HL-60/S4 treated with phorbol 12-myristate 13-acetate at 8.2 ng/mL for 4 days and 3 days (cell line): ENCODE data around the gene FSTL5.
"Not testable (repeated sequence)": the region's sequence is repeated elsewhere in the genome, so short reads cannot be mapped to it uniquely, and the experiment has no call there.

Experiments
- in situ Hi-C: fragments of 300-500 bp; cut with MboI; formaldehyde crosslinking; loops from 2 replicates; pipeline ENCODE4 v1.15.0; 2022; ENCODE audit warnings: low sequenced_read_pairs

FSTL5 gene

DNA sequence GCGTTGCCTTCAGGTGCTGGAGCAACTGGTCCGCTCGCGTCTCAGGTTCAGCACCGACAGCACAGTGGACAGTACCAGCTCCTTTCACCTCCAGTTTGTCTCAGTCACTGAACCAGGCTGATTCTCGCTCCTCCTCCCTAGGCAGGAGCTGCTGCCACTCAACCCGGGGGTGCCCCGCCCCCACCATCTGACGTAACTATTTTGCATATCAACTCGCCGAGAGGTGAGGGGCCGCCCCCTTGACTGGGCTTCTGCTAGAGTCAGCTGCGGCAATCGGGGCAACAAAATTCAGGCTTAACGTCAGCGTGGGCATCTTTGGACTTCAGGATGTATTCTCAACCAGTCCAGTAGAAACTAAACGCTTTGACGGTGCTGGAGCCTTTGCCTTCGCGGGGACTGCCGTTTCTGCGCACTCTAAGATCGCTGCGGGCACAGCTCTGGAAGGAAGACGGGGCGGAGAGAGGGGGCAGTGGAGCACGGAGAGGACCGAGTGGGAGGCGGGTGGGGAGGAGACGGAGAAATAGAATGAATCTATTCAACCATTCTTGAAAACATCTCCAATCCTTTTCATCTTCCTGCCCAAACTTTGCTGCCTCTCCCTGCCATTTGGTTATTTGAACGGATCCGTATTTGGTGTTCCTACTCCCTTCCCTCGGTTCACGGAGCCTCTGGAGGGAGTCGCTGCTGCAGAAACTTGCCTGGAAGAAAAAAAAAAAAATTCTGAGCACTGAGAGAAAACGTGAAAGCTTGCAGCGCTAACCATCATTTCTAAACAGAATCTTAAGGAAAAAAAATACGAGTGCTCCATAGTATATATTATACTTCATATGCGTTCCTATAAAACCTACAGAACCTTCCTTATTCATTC is at the start of gene FSTL5:
FSTL5 (minus strand) TSS at position 109 of the 868 bp plus-strand sequence. CDS start 52,604 bp downstream, outside the sequence.
- in situ Hi-C loops = no loop called here

DNA sequence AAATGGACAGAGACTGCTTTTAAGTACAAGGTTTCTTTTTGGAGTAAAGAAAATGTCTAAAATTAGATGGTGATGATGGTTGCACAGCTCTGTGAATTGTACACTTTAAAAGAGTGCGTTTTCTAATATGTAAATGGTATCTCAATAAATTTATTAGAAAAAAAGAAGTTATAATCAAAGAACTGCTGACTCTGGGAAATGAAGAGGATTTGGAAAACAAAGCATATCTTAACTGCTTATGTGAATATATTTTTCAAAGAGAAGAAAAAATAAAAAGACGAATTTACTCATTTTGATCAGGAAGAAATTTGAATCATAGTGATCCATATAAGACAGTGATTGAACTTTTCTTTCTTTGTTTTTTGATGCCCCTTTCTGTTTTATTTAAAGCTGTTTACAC is 45.9 kb upstream of the FSTL5 start:
- in situ Hi-C loops = no loop called here

DNA sequence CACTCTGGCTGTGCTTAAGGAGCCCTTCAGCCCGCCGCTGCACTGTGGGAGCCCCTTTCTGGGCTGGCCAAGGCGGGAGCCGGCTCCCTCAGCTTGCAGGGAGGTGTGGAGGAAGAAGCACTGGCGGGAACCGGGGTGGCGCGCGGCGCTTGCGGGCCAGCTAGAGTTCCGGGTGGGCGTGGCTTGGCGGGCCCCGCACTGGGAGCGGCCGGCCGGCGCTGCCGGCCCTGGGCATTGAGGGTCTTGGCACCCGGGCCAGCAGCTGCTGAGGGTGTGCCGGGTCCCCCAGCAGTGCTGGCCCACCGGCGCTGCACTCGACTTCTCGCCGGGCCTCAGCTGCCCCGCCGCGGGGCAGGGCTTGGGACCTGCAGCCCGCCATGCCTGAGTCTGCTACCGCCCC is 39.7 kb upstream of the FSTL5 start:
- in situ Hi-C loops = not testable (repeated sequence)

DNA sequence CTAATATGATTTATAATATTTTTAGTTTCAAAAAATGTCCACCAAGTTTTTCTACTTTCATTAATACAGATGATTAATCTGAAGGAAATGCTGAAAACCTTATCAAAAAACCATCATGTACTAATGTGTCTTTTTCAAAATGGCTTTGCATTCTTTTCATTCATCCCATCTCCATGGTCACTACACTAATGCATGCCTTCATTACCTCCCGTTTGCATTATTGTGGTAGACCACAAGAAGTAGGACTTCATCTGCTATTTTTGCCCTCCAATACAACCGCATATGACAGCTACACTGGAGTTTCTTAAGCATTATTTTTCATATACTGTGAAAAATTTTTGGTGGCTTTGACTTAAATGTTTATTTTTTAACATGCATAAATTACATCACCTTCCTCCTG is 37.9 kb upstream of the FSTL5 start:
- in situ Hi-C loops = no loop called here

DNA sequence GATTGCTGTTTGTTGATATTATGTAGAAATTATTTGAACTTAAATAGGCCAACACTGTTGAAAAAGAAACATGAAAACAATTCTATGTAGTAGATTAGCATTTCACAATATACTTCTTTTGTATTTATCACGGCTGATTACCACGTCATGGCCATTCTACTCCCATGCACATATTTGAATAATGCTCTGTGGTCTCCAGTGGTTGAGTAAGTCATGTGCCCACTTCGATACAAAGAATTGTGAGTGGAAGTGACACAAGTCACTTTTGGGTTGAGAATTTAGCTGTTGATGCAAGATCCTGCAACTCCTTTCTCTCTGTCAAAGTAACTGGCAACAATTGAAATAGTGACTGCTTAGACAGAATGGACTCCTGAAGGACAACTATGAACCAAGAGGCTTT is 6.7 kb upstream of the FSTL5 start:
- in situ Hi-C loops = no loop called here

DNA sequence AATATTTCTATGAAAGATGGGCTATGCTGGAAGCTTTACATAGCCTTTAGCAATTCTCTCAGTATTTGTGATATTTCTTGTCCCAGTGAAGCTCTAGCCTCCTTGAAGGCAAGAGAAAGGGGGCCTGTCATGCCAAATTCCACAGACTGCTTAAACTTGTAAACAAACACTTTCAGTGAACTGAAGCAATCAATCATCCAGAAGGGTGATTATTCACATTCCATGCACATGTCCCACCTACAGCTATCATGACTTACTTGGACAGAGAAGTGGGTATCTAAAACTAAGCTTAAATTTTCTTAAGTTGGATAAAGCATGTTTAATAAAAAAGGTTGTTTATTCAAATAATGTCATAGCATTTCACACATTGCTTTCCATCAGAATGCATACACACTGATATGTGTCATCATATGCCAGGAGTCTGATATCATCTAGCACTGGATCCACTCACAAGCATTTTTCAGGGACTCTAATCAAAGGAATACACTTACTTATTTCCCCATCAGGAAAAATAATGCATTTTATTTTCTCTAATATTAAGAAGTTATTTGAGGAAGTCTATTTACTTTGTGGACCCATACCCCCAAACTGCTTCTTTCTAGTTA is 1.2 kb upstream of the FSTL5 start:
- in situ Hi-C loops = no loop called here

DNA sequence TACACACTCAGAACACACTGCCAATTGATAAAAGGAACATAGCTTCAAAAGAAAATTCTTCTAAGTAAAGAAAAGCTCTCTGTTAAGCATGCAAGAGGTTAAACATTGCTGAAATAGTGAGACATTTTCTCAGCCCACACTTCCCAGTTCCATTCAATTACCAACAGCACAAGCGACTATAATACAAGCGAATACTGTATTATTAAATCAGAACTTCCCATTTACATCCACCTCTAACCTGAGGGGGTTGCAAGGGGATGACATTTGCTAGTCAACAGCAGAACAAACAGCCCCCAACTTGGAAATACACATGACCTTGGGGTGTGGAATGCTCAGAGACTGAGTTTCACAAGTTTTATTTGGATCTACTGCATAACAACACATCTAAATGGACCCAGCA is 1.1 kb downstream of the FSTL5 start:
- in situ Hi-C loops = no loop called here

DNA sequence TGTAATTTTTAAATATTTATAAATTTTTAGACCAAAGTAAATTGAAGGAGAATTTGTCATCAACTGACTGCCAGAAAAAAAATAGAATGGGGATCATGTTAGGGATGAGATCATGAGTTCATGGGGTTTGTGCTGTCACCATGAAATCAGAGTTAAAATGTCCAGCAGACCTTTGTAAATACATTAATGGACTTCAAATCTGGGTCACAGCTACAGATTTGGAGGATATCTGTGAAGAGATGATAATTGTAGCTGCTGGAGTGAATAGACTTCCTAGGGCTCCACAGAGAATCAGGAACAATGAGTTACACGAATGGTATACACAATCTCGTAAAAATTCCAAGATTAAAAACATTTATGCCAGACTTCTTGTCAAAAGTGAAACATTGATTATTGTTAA is 6.6 kb downstream of the FSTL5 start:
- in situ Hi-C loops = no loop called here

DNA sequence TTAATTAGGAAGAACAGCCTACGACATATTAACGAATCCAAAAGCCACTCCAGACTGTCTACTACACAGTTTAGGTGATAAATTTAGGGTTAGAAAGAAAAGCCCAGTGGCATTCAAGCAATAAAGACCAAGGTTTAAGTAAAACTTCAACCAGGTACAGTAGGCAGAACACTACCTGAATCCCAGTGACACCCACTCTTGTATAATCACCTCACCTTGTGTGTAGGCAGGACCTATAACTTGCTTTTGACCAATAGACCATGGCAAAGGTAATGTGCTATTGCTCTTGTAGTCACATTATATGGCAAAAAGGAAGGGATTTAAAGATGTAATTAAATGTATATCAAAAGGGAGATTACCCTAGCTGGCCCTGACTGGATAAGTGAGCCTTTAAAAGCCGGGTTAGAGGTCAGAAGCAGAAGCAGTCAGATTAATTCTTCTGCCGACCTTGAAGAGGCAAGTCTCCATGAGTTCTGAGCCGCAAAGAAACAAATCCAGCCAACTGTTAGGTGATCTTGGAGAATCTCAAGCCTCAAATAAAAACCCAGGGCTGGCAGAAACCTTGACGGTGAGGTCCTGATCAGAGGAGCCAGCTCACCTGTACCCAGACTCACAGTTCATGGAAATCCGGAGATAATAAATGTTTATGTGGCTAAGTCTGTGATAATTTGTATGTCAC is 8.8 kb downstream of the FSTL5 start:
- in situ Hi-C loops = no loop called here

DNA sequence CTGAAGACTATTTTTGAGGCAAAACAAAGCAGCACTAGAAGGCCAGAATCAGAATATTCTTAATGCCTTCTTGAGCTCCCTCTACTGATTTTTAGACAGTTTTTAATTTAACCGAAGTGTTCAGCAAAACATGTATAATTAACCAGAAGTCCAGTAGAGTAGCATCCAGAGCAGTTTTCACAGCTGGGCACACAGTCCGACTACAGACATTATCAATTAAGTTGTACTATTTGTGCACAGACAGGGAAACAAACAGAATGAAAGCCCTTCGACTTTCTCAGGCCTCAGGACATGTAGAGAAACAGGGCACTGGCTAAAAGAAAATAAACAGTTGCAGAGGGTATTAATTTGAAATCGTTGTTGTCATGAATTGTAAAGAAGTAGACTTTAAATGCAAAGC is 11.9 kb downstream of the FSTL5 start:
- in situ Hi-C loops = no loop called here

DNA sequence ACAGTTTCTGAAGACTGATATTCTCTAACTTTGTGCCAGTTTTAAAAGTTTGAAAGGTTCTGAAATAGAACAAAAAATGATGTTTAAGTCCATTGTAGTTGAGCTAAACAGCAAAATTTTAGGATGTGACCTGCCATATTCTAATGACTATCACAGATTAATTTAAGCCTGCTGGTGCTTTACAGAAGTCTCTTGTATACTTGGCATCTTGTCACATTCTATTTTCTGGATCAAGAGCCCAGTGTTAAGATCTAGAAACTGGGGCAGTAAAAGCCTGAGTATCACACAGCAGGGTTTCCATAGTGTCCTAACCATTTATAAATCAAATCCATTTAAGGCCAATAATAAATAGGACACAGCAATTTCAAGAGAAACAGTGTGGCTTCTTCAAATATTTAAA is 12.4 kb downstream of the FSTL5 start:
- in situ Hi-C loops = no loop called here

DNA sequence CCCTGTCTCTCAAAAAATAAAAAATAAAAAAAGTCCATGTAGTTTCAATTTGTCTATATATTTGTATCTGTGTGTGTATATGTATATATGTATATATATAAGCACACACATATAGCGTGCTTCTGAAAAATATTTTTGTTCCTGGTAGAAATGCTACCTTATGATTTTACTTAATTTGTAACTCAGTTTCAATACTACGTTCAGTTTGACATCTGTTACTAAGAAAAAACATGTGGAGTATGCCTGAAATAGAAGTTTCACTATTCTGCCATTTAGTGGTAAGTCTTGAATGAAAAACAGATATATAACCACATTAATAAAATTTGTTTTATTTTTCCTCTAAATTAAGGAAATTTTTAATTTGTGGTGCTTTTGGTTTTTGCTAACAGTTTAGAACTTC is 14.2 kb downstream of the FSTL5 start:
- in situ Hi-C loops = no loop called here

DNA sequence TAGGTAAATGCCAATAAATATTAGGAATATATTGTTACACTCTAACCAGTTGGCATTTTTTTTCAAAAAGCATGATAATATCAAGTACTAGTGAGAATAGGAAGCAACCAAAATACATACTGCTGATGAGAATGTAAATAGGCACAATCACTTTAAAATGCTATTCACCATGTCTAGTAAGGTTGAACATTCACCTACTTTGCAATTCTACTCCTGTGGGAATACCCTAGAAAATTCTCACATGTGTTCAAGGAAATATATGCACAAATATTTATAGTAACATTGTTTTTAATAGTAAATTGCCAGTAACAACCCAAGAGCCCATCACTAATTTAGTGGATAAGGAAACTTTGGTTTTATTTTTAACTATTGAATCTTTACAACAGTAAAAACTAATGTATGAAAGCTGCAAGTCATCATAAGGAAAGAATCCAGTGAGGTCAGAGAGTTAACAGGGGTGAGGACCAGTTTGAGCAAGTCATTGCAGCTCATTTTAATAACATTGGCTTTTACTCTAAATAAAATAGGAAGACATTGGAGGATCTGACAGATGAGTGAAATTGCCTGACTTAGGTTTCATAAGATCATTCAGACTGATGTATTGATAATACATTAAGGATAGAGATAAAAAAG is 23.6 kb downstream of the FSTL5 start:
- in situ Hi-C loops = no loop called here

DNA sequence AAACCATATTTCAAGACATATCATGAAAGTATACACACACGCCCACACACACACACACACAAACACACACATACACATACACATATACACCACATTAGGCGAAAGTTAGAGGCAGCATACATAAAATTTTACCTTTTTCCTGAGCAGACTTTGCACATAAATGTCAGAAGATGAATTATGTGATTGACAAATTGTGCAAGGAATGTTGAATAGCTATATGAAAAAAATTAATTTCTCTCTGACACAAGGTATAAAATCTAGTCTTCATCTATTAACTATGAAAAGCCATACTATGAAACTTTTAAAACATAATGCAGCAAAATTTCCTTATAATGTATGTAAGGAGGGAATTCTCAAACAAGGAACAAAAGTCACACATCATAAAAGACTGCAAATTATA is 24.4 kb downstream of the FSTL5 start:
- in situ Hi-C loops = no loop called here

DNA sequence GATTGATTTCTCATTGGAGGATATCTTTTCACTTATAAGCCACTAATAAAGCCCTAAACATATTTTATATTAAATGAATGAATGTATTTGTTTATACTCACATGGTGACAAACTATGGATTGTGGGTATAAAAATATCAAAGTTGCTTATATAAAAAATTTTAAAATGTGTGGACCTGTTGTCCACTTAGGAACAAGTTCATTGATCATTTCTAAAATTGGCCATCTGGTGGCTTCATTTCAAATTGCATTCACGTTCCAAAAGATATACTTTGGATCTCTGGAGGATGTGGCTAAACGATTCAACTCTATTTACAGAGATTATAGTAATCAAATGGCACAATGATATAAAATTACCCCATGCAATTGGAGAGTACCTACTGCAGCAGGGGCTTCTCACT is 32.5 kb downstream of the FSTL5 start:
- in situ Hi-C loops = no loop called here

DNA sequence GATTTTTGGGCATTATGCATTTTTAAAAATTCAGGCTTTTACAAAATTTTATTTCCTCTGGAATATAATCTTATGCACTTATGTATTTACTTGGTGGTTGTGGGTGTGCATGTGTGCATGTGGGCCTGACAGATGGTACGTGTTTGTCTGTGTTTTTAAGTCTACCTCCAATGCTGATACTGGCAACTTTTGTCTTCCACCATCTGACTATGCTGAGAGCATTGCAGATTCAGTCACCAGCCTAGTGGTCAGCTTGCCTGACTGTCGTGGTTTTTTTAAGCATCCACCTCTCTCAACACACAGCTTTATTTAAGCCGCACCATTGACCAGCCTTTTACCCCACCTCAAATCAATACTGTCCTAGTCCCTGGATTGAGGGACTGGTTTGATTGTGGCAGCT is 37.1 kb downstream of the FSTL5 start:
- in situ Hi-C loops = no loop called here

DNA sequence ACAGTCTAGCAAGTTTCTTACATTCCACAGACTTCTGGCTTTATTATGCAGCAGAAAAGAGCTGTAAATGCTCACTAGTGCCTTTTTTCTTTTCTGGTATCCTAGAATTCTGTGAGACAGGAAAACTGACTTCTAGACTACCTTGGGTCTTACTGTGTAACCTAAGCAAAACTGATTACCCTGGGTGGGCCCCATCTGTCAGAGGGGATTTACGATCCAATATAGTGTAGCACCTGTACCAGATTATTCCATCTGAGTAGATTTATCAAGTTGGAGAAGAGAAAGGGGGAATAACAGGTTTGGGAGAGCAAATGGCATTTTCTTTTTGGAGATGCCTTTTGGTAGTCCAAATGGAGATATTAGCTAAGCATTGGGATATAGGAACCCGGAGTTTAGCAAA is 46.7 kb downstream of the FSTL5 start:
- in situ Hi-C loops = no loop called here

DNA sequence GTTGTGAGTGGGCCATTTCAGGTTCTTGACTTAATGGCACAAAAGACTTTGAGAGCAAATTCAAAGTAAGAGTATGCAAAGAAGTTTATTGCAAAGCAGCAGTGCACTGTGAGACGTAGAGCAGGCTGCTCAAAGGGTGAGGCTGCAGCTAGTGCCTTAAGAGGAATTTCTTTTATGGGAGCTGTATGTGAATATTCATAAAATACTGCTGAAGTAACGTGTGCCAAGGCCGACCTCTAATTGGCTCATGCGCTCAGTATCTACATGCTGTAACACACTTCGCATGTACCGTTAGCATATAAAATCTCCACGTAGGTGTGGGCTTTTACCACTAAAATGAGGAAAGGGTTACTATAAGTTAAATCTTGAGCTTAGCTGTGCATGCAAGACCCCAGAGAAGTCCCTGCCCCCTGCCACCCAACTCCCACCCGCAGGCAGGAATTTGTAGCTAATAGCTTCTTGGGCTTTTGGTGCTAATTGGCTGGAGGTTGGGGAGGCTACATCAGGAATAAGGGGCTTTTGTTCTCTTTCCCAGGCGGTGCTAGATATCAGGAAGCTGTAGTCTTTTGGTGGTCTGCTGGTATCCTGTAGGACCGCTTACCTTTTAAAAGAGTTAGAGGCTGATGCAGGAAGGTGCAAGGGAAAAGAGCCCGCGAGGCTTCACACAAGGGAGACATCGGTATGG is 47.6 kb downstream of the FSTL5 start:
- in situ Hi-C loops = no loop called here

DNA sequence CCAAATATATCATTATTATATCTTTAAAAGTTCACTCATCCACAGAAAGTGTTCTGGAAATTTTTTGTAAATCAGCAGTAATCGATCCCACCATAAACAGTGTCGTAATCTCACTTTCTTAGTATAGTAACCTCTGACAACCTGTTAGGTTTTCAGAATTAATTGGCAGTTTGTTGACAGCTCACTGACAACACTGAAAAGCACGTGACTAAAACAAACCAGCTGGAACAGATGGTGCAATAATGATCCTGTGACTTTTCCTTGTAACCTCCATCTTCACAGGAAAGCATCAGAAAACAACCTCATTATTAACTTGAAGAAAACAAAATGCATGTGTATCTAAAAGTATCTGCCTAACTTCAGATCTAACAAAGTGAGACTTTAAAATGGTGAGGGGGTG is 48.5 kb downstream of the FSTL5 start:
- in situ Hi-C loops = no loop called here

DNA sequence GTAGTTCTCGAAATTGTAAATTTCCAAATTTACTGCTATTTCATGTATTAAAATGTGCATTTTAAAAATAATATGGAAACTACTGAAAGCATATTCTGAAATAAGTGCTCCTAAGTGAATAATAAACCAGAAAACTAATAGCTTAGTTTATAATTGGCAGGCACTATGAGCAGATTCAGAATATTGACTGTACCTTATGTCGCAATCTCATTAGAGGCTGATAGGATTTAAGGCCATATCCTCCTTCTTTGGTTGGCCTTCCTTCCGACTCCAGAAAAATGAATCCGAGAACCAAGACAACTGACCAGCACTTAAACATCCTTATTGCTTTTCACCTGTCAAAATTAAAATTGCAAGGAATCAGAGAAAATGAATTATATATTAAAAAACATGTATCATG is 52.7 kb downstream of the FSTL5 start:
- in situ Hi-C loops = no loop called here
